GM18873 (cell line): Measurements from ENCODE around the gene THAP8.

Source experiments
- ATAC-seq: cut with Tn5 transposase; IDR thresholded peaks from one replicate; pipeline ENCODE4 v1.9.1; 2021; ENCODE audit warnings: mild to moderate bottlenecking, moderate library complexity, moderate number of reproducible peaks; ENCODE audit not compliant: unreplicated experiment, low FRiP score

Gene THAP8

DNA sequence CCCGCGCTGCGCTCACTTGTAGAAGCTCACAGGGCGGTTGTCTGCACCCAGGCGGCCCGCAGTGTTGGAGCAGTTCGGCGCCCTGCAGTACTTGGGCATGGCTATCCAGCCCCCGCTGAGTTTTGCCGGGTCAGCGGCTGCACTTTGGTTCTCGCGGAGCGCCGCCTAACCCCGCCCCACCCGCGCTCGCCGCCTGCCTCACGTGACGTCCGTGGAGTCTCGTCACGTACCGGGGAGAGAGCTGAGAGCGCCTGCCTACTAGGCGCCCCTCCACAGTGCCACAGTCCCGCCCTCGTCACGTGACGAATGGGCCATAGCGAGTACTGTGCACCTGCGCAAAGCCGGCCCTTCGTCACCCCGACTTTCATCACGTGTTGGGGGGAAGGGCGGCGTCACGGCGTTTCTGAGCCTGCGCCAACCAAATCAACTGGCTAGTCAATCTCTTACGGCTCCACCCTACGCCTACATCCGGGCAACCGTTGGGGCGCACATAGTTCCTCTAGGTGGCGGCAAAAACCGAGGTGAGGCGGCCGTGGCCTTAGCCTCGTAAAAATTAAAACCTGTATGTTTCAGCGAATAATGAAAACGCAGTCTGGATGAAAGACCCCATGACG, at the start of gene THAP8:
Gene THAP8 (minus strand): TSS at position 167 of the 614 bp plus-strand sequence. CDS start 68 bp downstream, at position 99.
- peak; percentile 75 for ATAC-seq

- no peak for ATAC-seq
These were observed 49.0 kb upstream of the THAP8 start for GRCh38 chr19:36103040-36103626.

DNA sequence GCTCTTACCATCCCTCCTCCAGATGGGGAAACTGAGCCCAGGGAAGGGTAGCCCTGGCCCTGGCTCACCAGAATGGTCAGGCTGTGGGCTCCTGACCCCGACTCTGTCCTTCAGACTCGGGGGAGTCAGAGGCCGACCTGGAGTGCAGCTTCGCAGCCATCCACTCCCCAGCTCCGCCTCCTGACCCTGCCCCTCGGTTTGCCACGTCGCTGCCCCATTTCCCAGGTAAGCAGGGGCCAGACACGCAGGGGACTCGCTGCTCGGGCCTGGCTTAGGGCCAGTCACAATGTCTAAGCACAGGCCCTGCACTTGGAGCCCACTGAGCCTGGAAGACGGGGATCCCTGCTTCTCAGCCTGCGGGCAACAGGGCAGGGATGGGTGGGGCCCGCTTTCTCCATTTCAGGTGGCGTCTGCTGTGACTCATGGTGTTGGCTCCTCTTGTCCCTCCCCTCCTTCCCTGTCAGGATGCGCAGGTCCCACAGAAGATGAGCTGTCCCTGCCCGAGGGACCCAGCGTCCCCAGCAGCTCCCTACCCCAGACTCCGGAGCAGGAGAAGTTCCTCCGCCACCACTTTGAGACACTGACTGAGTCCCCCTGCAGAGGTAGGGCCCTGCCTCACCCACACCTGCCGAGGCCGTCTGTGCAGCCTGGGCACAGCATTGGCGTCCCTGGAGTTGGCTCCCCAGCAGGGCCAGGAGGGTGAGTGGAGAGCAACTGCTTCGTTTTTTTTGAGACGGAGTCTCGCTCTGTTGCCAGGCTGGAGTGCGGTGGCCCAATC, 47.7 kb upstream of the THAP8 start:
- no peak for ATAC-seq

DNA sequence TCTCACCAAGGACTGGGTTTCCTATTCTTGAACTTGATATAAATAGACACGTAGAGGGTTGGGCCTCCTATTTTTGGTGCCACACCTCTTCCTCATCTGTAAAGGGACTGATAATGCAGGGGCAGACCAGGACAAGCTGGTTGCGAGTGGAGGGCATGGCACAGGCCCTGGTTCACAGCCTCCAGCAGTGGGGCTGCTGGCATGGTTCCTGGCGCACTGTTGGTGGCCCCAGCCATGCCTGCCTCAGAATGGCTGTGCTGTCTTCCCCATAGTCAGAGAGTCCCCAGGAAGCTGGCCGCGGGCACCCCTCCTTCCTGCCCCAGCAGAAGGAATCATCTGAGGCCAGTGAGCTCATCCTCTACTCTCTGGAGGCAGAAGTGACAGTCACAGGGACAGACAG, 46.4 kb upstream of the THAP8 start:
- no peak for ATAC-seq

DNA sequence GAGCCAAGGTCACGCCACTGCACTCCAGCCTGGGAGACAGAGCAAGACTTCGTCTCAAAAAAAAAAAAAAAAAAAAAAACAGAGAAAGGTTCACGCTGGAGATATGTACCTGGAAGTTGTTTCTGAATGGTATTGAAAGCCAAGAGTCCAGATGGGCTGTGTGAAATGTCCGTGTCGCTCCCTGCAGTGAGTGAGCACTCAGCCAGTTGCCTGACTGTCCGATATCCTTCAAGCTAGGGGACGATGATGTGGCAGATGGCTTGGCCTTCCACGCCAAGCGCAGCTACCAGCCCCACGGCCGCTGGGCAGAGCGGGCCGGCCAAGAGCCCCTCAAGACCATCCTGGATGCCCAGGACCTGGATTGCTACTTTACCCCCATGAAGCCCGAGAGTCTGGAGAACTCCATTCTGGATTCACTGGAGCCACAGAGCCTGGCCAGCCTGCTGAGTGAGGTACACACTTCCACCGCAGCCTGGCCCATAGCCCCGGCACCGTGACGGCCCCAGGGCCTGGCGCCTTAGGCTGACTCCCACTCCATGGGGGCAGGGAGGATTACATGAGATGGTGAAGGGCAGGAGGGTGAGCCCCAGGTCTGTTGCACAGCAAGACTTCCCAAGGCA, 45.2 kb upstream of the THAP8 start:
- ATAC-seq: no peak

DNA sequence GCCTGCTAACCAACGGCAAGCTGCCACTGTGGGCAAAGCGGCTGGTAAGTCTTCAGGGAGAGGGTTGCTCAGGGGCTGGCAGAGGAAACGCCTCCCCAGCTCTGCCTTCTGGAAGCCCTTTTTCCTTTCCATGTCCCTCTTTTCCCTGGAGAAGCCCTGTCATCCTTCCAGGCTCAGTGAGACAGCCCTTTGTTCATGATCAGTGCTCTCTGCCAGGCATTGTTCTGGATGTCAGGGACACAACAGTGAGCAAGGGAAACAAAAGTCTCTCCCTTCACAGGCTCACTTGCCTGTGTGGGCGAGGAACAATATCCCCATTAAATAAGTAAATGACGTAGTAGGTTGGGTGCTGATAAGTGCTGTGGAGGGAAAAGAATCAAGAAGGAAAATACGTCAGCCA, 43.0 kb upstream of the THAP8 start:
- ATAC-seq: no peak

DNA sequence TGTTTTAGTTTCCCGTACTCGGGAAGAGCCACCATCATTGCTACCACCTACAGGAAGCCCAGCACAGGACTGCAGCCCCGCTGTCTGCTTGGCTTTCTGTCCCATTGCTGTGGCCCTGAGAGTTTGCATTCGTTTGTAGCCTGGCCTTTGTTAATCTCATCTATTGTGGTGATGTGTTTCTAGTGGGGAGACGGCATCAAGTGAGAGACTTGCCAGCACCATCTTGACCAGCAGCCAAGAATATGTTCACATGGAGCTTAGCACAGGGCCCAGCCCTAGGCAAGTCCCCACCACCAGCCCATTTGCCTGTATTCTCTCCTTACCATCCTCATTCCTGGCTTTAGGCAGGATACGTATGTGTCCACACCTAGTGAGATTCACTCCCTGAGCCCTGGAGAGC, 39.6 kb upstream of the THAP8 start:
- no peak for ATAC-seq

- no peak for ATAC-seq
These were observed 39.1 kb upstream of the THAP8 start for GRCh38 chr19:36093146-36093662.

DNA sequence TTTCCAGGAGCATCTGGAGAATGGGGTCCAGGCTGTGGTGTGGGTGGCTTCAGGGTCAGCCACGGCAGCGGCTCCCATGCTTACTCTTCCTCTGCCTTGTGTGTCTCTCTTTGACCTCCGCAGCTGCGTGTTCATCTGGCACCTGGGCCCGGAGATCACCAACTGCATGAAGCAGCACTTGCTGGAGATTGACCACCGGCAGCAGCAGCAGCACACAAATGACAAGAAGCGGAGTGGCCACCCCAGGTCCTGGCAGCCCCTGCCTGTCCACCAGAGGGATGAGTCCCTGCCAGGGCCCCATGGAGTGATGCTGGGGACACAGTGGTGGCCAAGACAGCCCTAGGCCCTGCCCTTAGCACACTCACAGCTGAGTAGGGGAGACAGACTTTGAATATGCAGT, 38.5 kb upstream of the THAP8 start:
- ATAC-seq: no peak

DNA sequence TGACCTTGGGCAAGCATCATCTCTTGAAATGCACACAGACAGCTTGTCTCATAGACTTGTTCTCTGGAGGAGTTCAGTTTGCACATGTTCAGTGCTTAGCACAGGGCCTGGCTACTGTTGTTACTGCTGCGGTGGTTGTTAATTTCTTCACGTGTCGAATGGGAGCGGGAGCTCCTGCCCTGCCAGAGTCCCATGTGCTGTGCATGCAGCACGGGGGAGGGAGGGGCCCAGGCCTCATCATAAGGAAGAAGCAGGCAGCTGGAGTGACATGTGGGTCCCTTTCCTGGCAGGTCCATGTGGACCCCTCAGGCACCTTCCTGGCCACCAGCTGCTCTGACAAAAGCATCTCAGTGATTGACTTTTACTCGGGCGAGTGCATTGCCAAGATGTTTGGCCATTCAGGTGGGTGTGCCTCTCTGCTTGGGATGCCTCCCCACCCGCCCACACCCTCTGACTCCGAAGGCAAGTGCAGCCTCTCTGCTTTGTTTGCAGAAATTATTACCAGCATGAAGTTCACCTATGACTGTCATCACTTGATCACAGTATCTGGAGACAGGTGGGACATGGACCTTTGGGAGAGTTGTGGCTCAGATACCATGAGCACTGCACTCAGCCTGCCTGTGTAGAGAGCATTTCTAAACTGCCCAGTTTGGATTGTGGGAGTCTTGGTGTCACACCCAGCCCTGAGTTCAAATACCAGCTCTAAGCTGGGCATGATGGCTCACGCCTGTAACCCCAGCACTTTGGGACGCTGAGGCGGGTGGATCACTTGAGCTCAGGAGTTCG, 37.0 kb upstream of the THAP8 start:
- no peak for ATAC-seq

DNA sequence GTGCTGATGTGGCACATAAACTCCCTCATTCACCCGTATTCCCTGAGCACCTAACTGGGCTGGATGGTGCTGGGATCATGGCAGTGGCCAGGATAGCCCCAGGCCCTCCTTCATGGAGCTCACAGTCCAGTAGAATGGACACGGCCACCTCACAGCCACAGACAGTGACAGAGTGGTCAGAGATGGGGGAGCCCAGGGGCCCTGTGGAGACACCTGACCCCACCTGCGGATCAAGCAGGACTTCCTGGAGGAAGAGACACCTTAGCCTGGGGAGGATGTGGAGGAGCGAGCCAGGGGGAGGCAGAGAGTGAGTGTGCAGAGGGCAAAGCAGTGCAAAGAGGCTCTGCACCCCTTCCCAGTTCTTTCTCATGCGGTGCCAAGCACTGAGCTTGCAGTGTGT, 35.8 kb upstream of the THAP8 start:
- ATAC-seq: no peak

DNA sequence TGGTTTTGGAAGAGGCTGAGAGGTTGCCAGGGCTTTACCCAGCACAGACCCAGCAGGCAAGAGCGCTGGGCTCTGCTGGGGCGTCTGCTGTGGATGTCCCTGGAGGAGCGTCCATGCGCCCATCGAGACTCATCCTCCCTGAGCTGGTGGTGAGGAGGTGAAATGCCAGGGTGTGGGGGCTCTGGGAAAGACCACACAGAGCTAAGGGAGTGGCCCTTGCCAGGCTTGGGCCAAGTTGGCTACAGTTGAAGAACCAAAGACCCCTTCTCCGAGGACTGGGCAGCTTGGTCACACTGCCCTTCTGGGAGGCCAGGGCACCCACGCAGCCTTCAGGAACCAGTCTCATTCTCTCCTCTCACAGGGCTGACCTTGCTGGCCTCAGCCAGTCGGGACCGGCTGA, 32.2 kb upstream of the THAP8 start:
- no peak for ATAC-seq

- ATAC-seq: no peak
These were observed 30.3 kb upstream of the THAP8 start for GRCh38 chr19:36084231-36085009.

GRCh38 chr19:36082916-36083315, 28.8 kb upstream of the THAP8 start:
- ATAC-seq: no peak

GRCh38 chr19:36081894-36082293, 27.8 kb upstream of the THAP8 start:
- ATAC-seq: no peak

- ATAC-seq: no peak
These were observed 27.3 kb upstream of the THAP8 start for GRCh38 chr19:36081385-36081784.

DNA sequence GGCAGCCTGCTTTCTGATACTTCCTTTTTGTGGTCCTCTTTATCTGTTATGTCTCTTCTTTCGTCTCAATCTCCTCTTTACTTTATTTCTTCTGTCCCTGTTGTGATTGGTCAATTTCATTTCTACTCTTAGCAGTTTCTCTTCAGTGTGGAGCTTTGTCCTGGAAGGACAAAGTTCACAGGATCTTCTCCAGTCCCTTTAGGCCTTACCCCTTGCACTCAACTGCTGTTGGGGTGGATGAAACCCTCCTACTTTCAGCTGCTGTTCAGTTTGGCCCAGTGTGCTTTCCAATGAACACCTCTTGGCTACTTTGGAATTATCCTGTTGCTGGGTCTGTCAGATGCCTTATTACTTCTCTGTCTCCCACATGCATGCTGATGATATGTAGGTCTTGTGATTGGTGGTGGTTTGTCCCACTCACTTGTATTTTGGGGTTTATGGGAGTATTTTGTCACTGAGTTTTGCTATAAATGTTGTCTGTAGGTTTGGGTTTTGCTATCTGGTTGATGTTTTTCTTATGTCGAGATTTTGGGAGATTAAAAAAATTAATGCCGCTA, 25.4 kb upstream of the THAP8 start:
- ATAC-seq: no peak

DNA sequence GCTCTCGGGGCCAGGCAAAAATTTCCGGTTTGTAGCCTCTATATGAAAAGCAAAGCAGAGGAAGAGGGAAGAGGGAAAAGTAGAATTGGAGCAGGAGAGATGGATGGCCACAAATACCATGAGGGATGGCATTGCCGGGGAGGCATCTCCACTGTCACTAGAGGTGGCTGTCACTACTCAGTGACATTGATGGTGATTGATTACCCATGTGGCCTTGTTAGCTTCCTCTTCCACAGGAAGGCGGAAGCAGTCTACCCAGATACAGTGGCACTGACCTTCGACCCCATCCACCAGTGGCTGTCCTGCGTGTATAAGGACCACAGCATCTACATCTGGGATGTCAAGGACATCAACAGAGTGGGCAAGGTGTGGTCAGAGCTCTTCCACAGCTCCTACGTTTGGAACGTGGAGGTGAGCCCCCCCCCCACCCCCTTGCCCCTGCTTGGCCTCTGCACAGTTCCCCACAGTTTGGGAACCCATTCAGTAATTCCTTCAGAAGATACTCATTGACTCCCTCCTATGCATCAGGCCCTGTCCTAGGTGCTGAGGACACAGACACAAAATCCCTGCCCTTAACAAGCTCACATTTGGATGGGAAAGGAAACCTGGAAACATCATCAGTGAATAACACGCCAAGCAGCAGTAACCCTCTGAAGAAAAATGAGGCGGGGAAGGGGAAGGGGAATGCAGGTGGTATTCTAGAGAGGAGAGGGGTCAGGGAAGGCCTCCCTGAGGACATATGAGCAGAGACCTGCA, 19.2 kb upstream of the THAP8 start:
- no peak for ATAC-seq

- no peak for ATAC-seq
These were observed 18.0 kb upstream of the THAP8 start for GRCh38 chr19:36072081-36072480.
